GM10248 (cell line): ENCODE measurements around the gene FBXL13.

Experiments
- CTCF ChIA-PET: fragments of 300-600 bp; sonication (Branson Sonifier 250); formaldehyde crosslinking; extraction: SDS; loops from one replicate; lab custom pipeline; 2021; ENCODE audit warnings: antibody characterized with exemption; lab: Yijun Ruan, JAX
- POLR2A ChIA-PET: fragments of 350-650 bp; sonication (Branson Sonifier 250); formaldehyde crosslinking; extraction: SDS; loops from one replicate; lab custom pipeline; 2020; ENCODE audit warnings: antibody characterized with exemption; lab: Yijun Ruan, JAX
- DNase-seq: peaks from one replicate; pipeline ENCODE4 v3.0.0; 2012; ENCODE audit errors: extremely low spot score
- CTCF ChIP-seq: IDR thresholded peaks from 2 replicates; pipeline ENCODE4 v1.5.1; 2012; ENCODE audit warnings: mild to moderate bottlenecking, low read depth; ENCODE audit errors: extremely low read depth, missing control alignments, control extremely low read depth

Gene FBXL13

GRCh38 chr7:102926783-102927140 lies 147.8 kb downstream of the FBXL13 start:
- CTCF ChIA-PET, result interaction anchor here (2.0 kb wide), 1 partner anchor 8 kb away, joined by 8 read pairs; no protein-coding TSS in a partner anchor
- POLR2A ChIA-PET, result no interaction called here
- no peak for TF ChIP-seq CTCF
- DNase-seq, result no peak

- DNase-seq, result no peak
- TF ChIP-seq CTCF, result no peak
- CTCF ChIA-PET, result no interaction called here
- POLR2A ChIA-PET, result no interaction called here
These were observed 148.4 kb downstream of the FBXL13 start for GRCh38 chr7:102925976-102926782.

- no peak for DNase-seq
- TF ChIP-seq CTCF, result no peak
- ChIA-PET POLR2A (no interaction called here), CTCF (interaction anchor here (1.4 to 1.5 kb wide), 2 partner anchors 9 to 28 kb away, joined by 3 to 8 read pairs; no protein-coding TSS in a partner anchor)
These were observed 155.8 kb downstream of the FBXL13 start for GRCh38 chr7:102918845-102919244.

GRCh38 chr7:102917436-102918353 lies 156.9 kb downstream of the FBXL13 start:
- no peak for DNase-seq
- ChIA-PET CTCF (interaction anchor here (1.4 to 1.5 kb wide), 2 partner anchors 10 to 27 kb away, joined by 3 to 8 read pairs; no protein-coding TSS in a partner anchor), POLR2A (no interaction called here)
- TF ChIP-seq CTCF, result no peak

- ChIA-PET POLR2A (no interaction called here), CTCF (no interaction called here)
- no peak for DNase-seq
- no peak for TF ChIP-seq CTCF
These were observed 157.7 kb downstream of the FBXL13 start for GRCh38 chr7:102916881-102917280.

GRCh38 chr7:102916426-102916825 lies 158.2 kb downstream of the FBXL13 start:
- ChIA-PET POLR2A (no interaction called here), CTCF (no interaction called here)
- no peak for TF ChIP-seq CTCF
- DNase-seq, result no peak
